Stimulated activated CD8-positive, alpha-beta memory T cell treated with anti-CD3 and anti-CD28 coated beads, Interleukin-4, amount 100 ng/mL, for 24 hours (primary cell): ENCODE data around the gene ID3.

Experiments
- DNase-seq: peaks from one replicate; pipeline ENCODE4 v3.0.0-alpha.2; 2020; ENCODE audit warnings: low read depth

ID3 gene

GRCh38 chr1:23565776-23566175 lies 6.5 kb upstream of the ID3 start:
- no peak for DNase-seq

- no peak for DNase-seq
Measured at GRCh38 chr1:23564529-23565122, 5.3 kb upstream of the ID3 start.

GRCh38 chr1:23563755-23564374 lies 4.6 kb upstream of the ID3 start:
- no peak for DNase-seq

GRCh38 chr1:23563003-23563402 lies 3.7 kb upstream of the ID3 start:
- DNase-seq: no peak

GRCh38 chr1:23562137-23562876 lies 3.0 kb upstream of the ID3 start:
- no peak for DNase-seq

- DNase-seq: no peak
Measured at GRCh38 chr1:23561813-23562100, 2.5 kb upstream of the ID3 start.

- no peak for DNase-seq
Measured at GRCh38 chr1:23561076-23561812, 1.9 kb upstream of the ID3 start.

GRCh38 chr1:23559985-23560741 lies 862 bp upstream of the ID3 start:
- no peak for DNase-seq

GRCh38 chr1:23558872-23559135 lies 497 bp downstream of the ID3 start:
- no peak for DNase-seq

GRCh38 chr1:23558140-23558871 lies 995 bp downstream of the ID3 start:
- peak; percentile 34 for DNase-seq

GRCh38 chr1:23557471-23558124 lies 1.7 kb downstream of the ID3 start:
- no peak for DNase-seq

- DNase-seq: no peak
Measured at GRCh38 chr1:23556635-23557470, 2.4 kb downstream of the ID3 start.

- no peak for DNase-seq
Measured at GRCh38 chr1:23555986-23556634, 3.2 kb downstream of the ID3 start.

- no peak for DNase-seq
Measured at GRCh38 chr1:23555270-23555985, 3.9 kb downstream of the ID3 start.

- peak; percentile 71 for DNase-seq
Measured at GRCh38 chr1:23554481-23555269, 4.6 kb downstream of the ID3 start.

GRCh38 chr1:23554127-23554480 lies 5.2 kb downstream of the ID3 start:
- no peak for DNase-seq

- no peak for DNase-seq
Measured at GRCh38 chr1:23553231-23554126, 5.8 kb downstream of the ID3 start.
